Nephron (organoid): ENCODE data around the gene PCNX2.
"Not testable (repeated sequence)": the region's sequence is repeated elsewhere in the genome, so short reads cannot be mapped to it uniquely, and the experiment has no call there.

Experiments used
- H3K27ac Mint-ChIP-seq, 3 experiments: 2 replicates each; pipeline ENCODE4 v1.8.0; 2020; ENCODE audit warnings: mixed read lengths in 3 of 3, mild to moderate bottlenecking in 2 of 3, moderate library complexity in 1 of 3
- H3K27me3 Mint-ChIP-seq: 2 replicates; pipeline ENCODE4 v1.8.0; 2021; ENCODE audit warnings: low read depth, mild to moderate bottlenecking, moderate library complexity, mixed read lengths
- H3K36me3 Mint-ChIP-seq: 2 replicates; pipeline ENCODE4 v1.8.0; 2020; ENCODE audit warnings: low read depth, mixed read lengths
- H3K4me1 Mint-ChIP-seq: 2 replicates; pipeline ENCODE4 v1.8.0; 2020; ENCODE audit warnings: mixed read lengths
- H3K4me3 Mint-ChIP-seq, 3 experiments: 2 replicates each; pipeline ENCODE4 v1.8.0; 2020; ENCODE audit warnings: mild to moderate bottlenecking in 3 of 3, mixed read lengths in 3 of 3, moderate library complexity in 2 of 3
- H3K9me3 Mint-ChIP-seq: 2 replicates; pipeline ENCODE4 v1.8.0; 2020; ENCODE audit warnings: mixed read lengths
- TF ChIP-seq, protein P1 (sequence below), 3 experiments: fragments of 200-600 bp; sonication (generic); IDR thresholded peaks; one replicate each; pipeline ENCODE4 v1.5.0; 2021; ENCODE audit warnings: antibody characterized with exemption in 3 of 3; ENCODE audit not compliant: unreplicated experiment in 3 of 3

The PCNX2 gene

DNA sequence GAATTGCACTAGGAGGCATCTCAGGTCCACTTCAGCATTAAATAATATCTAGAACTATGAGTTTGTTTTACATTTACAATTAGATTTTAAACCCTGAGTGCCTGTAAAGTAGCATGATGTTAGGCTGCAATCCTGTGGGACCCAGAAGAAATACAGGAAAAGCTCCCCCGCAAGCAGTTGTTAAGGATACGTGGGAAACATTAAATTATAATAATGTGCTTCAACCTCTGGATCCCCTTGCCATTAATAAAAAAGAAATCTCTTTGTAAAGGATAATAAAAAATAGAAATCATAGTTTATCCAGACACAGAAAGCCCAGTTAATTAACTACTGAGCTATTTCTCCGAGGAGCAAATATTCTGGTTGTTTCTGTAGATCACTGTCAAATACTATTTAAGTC is 106.0 kb downstream of the PCNX2 start:
- Mint-ChIP-seq H3K4me1 (peaks cover 7% of the 10 kb centered on the region), H3K4me3 (no peak overlapping the region), H3K27ac (peak overlapping the region in 2 of 3 experiments; percentile 3 to 77), H3K9me3 (peaks cover 10% of the 10 kb centered on the region), H3K27me3 (no peaks in the 10 kb centered on the region), H3K36me3 (peaks cover 19% of the 10 kb centered on the region)
- TF ChIP-seq, protein P1, sequence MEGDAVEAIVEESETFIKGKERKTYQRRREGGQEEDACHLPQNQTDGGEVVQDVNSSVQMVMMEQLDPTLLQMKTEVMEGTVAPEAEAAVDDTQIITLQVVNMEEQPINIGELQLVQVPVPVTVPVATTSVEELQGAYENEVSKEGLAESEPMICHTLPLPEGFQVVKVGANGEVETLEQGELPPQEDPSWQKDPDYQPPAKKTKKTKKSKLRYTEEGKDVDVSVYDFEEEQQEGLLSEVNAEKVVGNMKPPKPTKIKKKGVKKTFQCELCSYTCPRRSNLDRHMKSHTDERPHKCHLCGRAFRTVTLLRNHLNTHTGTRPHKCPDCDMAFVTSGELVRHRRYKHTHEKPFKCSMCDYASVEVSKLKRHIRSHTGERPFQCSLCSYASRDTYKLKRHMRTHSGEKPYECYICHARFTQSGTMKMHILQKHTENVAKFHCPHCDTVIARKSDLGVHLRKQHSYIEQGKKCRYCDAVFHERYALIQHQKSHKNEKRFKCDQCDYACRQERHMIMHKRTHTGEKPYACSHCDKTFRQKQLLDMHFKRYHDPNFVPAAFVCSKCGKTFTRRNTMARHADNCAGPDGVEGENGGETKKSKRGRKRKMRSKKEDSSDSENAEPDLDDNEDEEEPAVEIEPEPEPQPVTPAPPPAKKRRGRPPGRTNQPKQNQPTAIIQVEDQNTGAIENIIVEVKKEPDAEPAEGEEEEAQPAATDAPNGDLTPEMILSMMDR (IDR thresholded peaks at IDR 0.05; ENCODE audit: unreplicated experiment in 3 of 3), result no peak

DNA sequence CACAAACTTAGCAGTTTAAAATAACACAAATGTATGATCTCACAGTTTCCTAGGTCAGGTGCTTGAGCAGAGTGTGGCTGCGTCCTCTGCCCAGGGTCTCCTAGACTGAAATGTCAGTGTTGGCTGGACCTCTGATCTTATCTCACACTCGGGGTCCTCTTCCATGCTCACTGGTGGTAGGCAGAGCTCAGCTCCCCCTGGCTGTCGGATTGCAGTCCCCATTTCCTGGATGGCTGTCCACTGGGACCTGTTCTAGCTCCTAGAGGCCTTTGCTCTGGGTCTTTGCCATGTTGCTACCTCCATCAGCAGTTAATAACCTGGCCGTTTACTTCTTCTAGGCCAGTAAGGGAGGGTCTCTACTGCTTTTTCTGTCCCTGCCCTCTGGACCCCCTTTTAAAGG is 107.5 kb downstream of the PCNX2 start:
- Mint-ChIP-seq H3K36me3 (peaks cover 9% of the 10 kb centered on the region), H3K9me3 (no peaks in the 10 kb centered on the region), H3K4me1 (peaks cover 7% of the 10 kb centered on the region), H3K4me3 (no peak overlapping the region), H3K27me3 (peaks cover 10% of the 10 kb centered on the region), H3K27ac (no peak overlapping the region)
- TF ChIP-seq, protein P1 (IDR thresholded peaks at IDR 0.05; ENCODE audit: unreplicated experiment in 3 of 3), result no peak

DNA sequence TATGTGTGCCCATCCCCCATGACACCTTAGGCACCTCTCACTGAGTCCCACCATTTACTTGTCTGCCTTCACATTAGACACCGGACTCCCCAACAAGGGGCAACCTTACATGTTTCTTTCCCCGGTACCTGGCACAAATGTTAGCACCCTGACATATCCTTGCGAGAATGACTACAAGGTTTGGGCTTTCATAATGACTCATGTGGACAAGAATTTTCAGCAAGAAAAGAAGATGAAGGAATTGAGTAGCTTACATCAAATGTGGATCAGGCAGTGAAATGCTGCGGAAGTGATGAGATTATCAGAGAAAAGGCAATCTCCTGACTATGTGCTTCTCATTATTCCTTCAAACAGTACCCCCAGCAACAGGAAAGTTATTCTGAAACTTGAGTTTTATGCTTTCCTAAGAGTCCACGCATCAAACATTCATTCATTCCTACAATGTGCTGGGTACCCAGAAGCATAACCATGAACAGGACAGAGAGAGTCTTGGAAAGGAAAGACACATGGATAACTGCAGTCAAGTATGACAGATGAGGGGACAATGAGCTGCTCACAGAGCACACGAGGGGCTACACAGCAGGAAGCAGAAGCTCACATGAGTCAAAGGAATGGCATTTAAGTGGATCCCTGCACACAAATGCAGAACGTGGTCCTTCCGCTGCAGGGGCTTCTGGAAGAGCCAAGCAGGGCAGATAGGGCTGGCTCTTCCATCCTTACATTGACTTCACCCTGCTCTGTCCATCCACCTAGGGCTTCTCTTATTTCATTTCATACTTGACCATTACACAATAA is 112.1 kb downstream of the PCNX2 start:
- TF ChIP-seq, protein P1 (IDR thresholded peaks at IDR 0.05; ENCODE audit: unreplicated experiment in 3 of 3), result no peak

DNA sequence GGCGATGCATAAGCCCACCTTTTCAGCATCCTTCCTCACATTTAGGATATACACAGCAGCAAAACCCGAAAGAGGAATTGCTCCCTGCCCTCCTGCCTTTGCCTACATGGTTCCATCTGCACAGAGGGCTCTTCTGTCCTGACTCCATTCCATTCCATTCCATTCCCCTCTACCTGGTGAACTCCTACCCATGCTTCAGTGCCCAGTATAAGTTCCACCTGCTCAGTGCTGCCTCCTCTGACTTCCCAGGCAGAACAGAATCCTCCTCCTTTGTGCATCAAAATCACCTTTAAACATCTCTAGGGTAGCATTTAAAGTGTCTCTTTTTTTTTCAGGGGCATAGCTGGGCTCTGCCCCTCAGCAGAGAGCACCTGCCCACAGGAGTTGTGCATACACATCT is 112.9 kb downstream of the PCNX2 start:
- Mint-ChIP-seq H3K27me3 (peaks cover 19% of the 10 kb centered on the region), H3K4me3 (no peak overlapping the region), H3K4me1 (no peaks in the 10 kb centered on the region), H3K36me3 (peaks cover 34% of the 10 kb centered on the region), H3K27ac (no peak overlapping the region), H3K9me3 (no peaks in the 10 kb centered on the region)
- TF ChIP-seq, protein P1 (IDR thresholded peaks at IDR 0.05; ENCODE audit: unreplicated experiment in 3 of 3), result no peak

More for the DNA sequence above, 112.1 kb downstream of the PCNX2 start:
- Mint-ChIP-seq H3K4me1 (no peaks in the 10 kb centered on the region), H3K9me3 (no peaks in the 10 kb centered on the region), H3K27ac (no peak overlapping the region), H3K4me3 (no peak overlapping the region), H3K36me3 (peaks cover 25% of the 10 kb centered on the region), H3K27me3 (peaks cover 19% of the 10 kb centered on the region)

DNA sequence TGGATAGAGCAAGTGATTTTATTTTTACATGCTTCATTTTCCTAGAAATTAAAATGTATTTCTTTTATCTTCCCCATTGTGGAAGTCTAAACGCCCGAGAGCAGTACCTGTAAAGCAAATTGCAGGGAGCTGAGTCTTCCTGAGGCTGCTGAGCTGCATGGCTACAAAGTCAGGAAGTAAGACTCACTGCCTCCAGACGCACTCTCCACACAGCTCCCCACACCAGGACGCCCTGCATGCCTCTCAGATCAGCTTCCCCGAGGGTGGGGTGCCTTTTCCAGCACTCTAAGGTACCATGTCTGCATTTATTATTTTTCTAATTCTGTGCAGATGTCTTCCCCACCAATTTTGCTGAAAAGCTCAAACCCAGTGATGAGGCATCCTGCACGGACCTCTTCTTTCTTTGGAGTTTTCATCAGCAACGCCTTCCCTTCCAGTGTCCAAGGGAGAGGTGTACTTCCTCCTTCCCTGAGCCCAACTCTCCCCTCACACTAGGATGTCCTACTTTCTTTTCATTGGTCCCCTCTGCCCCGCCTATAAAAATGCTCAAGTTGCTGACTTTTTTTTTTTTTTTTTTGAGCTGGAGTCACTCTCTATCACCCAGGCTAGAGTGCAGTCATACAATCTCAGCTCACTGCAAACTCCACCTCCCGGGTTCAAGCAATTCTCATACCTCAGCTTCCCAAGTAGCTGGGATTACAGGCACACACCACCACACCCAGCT is 114.7 kb downstream of the PCNX2 start:
- Mint-ChIP-seq H3K4me3 (no peak overlapping the region), H3K27ac (no peak overlapping the region), H3K36me3 (peaks cover 46% of the 10 kb centered on the region), H3K4me1 (peaks cover 4% of the 10 kb centered on the region), H3K27me3 (peaks cover 19% of the 10 kb centered on the region), H3K9me3 (peaks cover 2% of the 10 kb centered on the region)
- TF ChIP-seq, protein P1 (IDR thresholded peaks at IDR 0.05; ENCODE audit: unreplicated experiment in 3 of 3), result no peak

DNA sequence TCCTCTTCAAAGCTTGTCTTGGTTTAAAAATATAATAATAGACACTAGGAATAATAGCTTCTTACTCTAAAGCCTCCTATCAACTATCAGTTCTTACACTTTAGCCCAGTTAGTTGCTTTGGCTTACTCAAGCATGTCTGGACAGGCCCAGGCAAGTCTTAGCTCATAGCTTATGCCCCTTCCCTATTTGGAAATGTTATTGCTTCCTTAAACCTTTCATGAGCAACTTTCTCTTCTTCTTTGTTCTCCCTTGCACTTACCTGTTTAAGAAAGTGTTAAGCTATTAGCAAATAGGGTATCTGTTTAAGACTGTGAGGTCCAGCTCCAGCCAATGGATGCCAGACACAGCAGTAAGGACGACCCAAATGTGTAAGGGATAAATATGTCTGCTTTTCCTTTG is 115.9 kb downstream of the PCNX2 start:
- H3K4me3 Mint-ChIP-seq, H3K9me3 Mint-ChIP-seq, H3K4me1 Mint-ChIP-seq: not testable (repeated sequence)
- Mint-ChIP-seq H3K27me3 (peaks cover 19% of the 10 kb centered on the region), H3K27ac (peak overlapping the region in 1 of 3 experiments; percentile 34), H3K36me3 (peaks cover 57% of the 10 kb centered on the region)
